Stimulated activated CD4-positive, alpha-beta T cell treated with anti-CD3 and anti-CD28 coated beads, TNF-alpha, amount 100 ng/mL, for 24 hours (primary cell): ENCODE measurements around the gene PCDHA1.
A peak's percentile ranks its signal among the peaks of the same experiment; 100 is the strongest.
"Not testable (repeated sequence)": the region's sequence is repeated elsewhere in the genome, so short reads cannot be mapped to it uniquely, and the experiment has no call there.

Source experiments
- DNase-seq, 3 experiments: peaks; one replicate each; pipeline ENCODE4 v3.0.0-alpha.2; 2020; ENCODE audit warnings: low read depth in 3 of 3

Gene PCDHA1

GRCh38 chr5:140785905-140786686 lies at the start of gene PCDHA1:
TSS of gene PCDHA1 (plus strand) at chr5:140786140.
- no peak for DNase-seq

- no peak for DNase-seq
These were observed 48.5 kb upstream of the PCDHA1 start for GRCh38 chr5:140737486-140737885.

GRCh38 chr5:140741967-140742366 lies 44.0 kb upstream of the PCDHA1 start:
- no peak for DNase-seq

GRCh38 chr5:140753561-140753960 lies 32.4 kb upstream of the PCDHA1 start:
- no peak for DNase-seq

GRCh38 chr5:140764177-140764973 lies 21.6 kb upstream of the PCDHA1 start:
- DNase-seq, result no peak

GRCh38 chr5:140767444-140767843 lies 18.5 kb upstream of the PCDHA1 start:
- no peak for DNase-seq

GRCh38 chr5:140780512-140780911 lies 5.4 kb upstream of the PCDHA1 start:
- no peak for DNase-seq

GRCh38 chr5:140787422-140787821 lies 1.5 kb downstream of the PCDHA1 start:
- not testable (repeated sequence) for DNase-seq

GRCh38 chr5:140787849-140788504 lies 2.0 kb downstream of the PCDHA1 start:
- not testable (repeated sequence) for DNase-seq

- DNase-seq, result no peak
These were observed 5.1 kb downstream of the PCDHA1 start for GRCh38 chr5:140791089-140791488.

- no peak for DNase-seq
These were observed 8.8 kb downstream of the PCDHA1 start, which contains the start of gene PCDHA2 for GRCh38 chr5:140794595-140795258. TSS of gene PCDHA2 (plus strand) at chr5:140794852.

GRCh38 chr5:140795259-140795641 lies 9.3 kb downstream of the PCDHA1 start:
- no peak for DNase-seq

- not testable (repeated sequence) for DNase-seq
These were observed 10.3 kb downstream of the PCDHA1 start for GRCh38 chr5:140796072-140796717.

- DNase-seq, result no peak
These were observed 10.8 kb downstream of the PCDHA1 start for GRCh38 chr5:140796718-140797095.

- no peak for DNase-seq
These were observed 15.0 kb downstream of the PCDHA1 start, which contains the start of gene PCDHA3 for GRCh38 chr5:140800816-140801493. TSS of gene PCDHA3 (plus strand) at chr5:140801057.

- no peak for DNase-seq
These were observed 15.5 kb downstream of the PCDHA1 start for GRCh38 chr5:140801494-140801841.

- DNase-seq, result not testable (repeated sequence)
These were observed 16.4 kb downstream of the PCDHA1 start for GRCh38 chr5:140802381-140802780.

- DNase-seq, result no peak
These were observed 16.9 kb downstream of the PCDHA1 start for GRCh38 chr5:140802781-140803271.

- DNase-seq, result peak in 1 of 3 experiments; percentile 29
These were observed 21.2 kb downstream of the PCDHA1 start, which contains the start of gene PCDHA4 for GRCh38 chr5:140806834-140807775. TSS of gene PCDHA4 (plus strand) at chr5:140807068.
